ENCODE data around the gene MYH9.

- TF ChIP-seq POLR2AphosphoS5 (IDR thresholded peaks at IDR 0.05; ENCODE audit: low read depth) (no peak), EZH2phosphoT487 (IDR thresholded peaks at IDR 0.05; ENCODE audit: unreplicated experiment) (no peak), EZH2 (IDR thresholded peaks at IDR 0.05; ENCODE audit: low read depth, unreplicated experiment) (no peak), CTCF (conservative IDR thresholded peaks at IDR 0.05; ENCODE audit: low read depth in 2 of 2) (no peak), NANOG (IDR thresholded peaks at IDR 0.05; ENCODE audit: borderline replicate concordance) (no peak), JUNB (IDR thresholded peaks at IDR 0.05; ENCODE audit: unreplicated experiment) (no peak), REST (IDR thresholded peaks at IDR 0.05; ENCODE audit: unreplicated experiment) (no peak), STAT1 (IDR thresholded peaks at IDR 0.05; ENCODE audit: unreplicated experiment) (no peak)
These were observed 55.0 kb downstream of the MYH9 start for GRCh38 chr22:36332623-36333332.
